Right ventricle myocardium inferior (tissue), 1 donor: Measurements from ENCODE around the gene TECR. TPM values are rescaled to one million over a fixed set of nuclear protein-coding genes. Genes with fewer than 3 reads are reported as not detected.
A peak's percentile ranks its signal among the peaks of the same experiment; 100 is the strongest.
"Not testable (repeated sequence)": the region's sequence is repeated elsewhere in the genome, so short reads cannot be mapped to it uniquely, and the experiment has no call there.

Experiments
- ATAC-seq: fragments of 200-7000 bp; cut with Tn5 transposase; one replicate; pipeline ENCODE4 v1.9.1; 2020; ENCODE audit warnings: mild to moderate bottlenecking, moderate library complexity
- DNase-seq: peaks from one replicate; pipeline ENCODE4 v3.0.0; 2021; ENCODE audit errors: missing footprints
- intact Hi-C: fragments of 100-400 bp; cut with DNase I; formaldehyde crosslinking; loops from one replicate; pipeline ENCODE4 v1.11.0; 2022
- total RNA-seq: library from RNA; stranded (reverse); fragmentation: NEBNext Ultra II Directional; extraction: Animal tissue kit (Norgen Biotek cat#: 25700); gene quantifications from one replicate; pipeline ENCODE4 v1.2.1, GENCODE V29; 2021
- donor health status: DM: no; HTN: yes; CAD: no; lungs with severe emphysema.

Gene TECR
- total RNA-seq, 1 donor from 2014 or later: 77.4 TPM

GRCh38 chr19:14570864-14571527 is 41.6 kb downstream of the TECR start:
- ATAC-seq: no peak
- intact Hi-C loops: loop anchor here (5.0 kb wide), 1 partner anchor 54 kb away; the partner anchor contains the start of gene DNAJB1
- DNase-seq: no peak

- intact Hi-C loops: loop anchor here (2.0 to 5.0 kb wide), 2 partner anchors 55 to 117 kb away; partner anchors contain the start of gene DNAJB1
Measured at GRCh38 chr19:14571695-14572490, 42.5 kb downstream of the TECR start, which contains the start of gene NDUFB7. TSS of gene NDUFB7 (minus strand) at chr19:14572066. CDS start at chr19:14572000, 66 bp downstream.

DNA sequence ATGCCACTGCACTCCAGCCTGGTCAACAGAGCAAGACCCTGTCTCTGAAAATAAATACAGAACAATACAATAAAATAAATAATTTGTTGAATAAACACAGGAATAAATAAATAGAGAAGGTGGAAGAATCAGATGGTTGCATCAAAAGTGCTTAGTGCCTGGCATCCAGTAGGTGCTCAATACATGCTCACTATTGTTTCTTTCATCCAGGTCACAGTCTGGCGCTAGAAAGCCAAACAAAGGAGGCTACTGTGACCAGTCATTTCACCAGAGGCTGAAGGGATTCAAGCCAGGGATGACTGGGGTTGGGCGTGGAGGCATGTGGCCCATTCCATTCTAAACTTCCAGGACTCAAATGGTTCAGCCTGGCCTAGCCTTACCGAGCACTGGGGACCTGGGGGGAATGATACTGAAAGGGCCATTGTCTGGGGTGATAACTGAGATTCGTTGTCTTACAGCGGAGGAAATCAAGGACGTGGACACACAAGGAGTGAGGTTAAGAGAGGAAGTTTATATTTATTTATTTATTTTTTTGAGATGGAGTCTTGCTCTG is 46.1 kb downstream of the TECR start:
- ATAC-seq (no peak), DNase-seq (no peak)
- intact Hi-C loops: loop anchor here (2.0 kb wide), 1 partner anchor 313 kb away; no protein-coding TSS in a partner anchor

More at GRCh38 chr19:14571695-14572490, 42.5 kb downstream of the TECR start, which contains the start of gene NDUFB7:
- ATAC-seq (peak; percentile 98), DNase-seq (peak; percentile 95)

DNA sequence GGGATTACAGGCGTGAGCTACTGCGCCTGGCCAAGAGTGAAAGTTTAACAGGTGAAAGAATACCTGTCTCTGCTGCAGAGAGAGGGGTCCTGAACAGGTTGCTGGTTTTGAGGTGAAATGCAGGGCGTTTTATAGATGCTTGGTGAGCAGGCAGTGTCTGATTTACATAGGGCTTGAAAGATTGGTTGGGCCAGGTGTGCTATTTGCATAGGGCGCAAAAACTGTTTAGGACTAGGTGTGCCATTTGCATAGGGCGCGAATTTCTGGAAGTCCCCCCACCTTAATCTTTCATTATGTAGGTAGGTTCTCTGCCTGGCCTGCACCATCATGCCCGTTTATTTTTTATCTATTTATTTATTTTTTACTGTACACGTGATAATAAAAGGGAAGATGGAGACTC is 47.0 kb downstream of the TECR start:
- no peak for DNase-seq
- intact Hi-C loops: no loop called here

GRCh38 chr19:14577264-14577663 is 47.9 kb downstream of the TECR start:
- DNase-seq (no peak), ATAC-seq (no peak)
- intact Hi-C loops: no loop called here

More for the DNA sequence above, 47.0 kb downstream of the TECR start:
- ATAC-seq: no peak

DNA sequence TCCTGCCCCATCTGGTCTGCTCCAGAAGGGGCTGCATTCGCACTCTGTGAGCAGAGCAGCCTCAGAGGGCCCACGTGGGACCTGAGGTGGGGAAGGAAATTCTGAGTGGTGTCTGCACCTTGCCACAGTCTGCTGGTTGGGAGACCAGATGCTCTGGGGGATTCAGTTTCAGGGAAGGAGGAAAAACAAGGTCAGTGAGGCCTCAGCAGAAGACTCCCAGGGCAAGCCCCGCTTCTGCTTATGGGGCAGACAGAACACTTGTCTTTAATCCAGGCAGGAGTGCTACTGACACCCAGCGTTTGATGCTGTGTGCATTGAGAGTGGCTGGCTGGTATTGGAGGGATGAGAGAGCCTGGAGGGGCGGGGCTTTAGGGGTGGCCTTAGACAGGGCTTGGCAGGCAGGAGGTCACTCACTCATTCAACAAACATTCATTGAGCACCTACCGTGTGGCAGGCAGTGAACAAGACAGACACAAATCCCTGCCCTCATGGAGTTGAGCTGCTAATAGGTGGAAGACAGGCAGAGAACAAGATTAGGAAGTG is 48.6 kb downstream of the TECR start:
- ATAC-seq: no peak
- no peak for DNase-seq
- intact Hi-C loops: no loop called here

DNA sequence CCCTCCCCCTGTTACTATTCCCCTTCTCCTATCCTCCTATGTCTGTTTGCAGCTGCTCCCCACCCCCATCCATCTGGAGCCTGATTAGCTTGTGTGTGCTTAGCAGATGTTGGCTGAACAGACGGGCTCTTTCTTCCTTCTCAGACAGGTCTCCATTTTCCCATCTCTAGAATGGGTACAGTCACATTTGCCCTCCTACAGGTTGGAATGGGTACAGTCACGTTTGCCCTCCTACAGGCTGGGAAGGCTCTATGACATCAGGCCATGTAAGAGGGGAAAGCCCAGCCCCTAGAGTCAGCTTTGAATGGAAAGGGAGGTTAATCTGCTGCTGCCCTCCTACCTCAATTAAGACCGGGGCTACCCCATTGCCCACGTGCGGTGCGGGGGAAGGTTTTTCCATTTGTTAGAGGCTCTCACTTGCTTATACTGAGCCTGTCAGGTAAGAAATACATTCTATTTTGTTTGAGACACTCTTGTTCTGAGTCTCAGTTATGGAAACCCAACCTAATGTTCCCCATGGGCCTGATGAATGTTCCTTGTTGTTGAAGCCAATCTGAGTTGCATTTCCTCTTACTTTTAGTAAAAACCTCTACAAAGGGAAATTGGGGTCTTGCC is 51.3 kb downstream of the TECR start:
- ATAC-seq (no peak), DNase-seq (no peak)
- intact Hi-C loops: no loop called here

DNA sequence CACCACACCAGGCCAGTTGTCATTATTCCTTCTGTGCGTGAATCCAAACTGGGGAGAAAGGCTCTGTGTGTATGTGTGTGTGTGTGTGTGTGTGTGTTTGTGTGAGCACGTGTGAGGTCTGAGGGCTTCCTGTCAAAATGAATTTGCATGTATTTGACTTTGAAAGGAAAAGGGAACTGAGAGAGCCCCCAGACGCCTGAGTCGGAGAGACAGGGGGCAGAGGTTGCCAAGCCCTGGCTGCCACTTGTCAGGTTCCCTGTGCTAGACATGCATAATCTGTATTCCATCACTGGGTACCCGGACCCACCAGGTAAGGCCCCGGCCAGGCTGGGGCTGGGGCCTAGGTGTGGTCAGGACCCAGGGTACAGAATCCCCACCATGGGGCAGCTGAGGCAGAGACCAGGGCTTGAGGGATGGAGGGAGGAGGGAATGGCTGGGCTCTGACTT is 53.5 kb downstream of the TECR start, which contains the start of gene CLEC17A:
Gene CLEC17A (plus strand): TSS at position 191 of the 447 bp plus-strand sequence. CDS start 77 bp downstream, at position 268.
- intact Hi-C loops: no loop called here
- DNase-seq (no peak), ATAC-seq (no peak)

- ATAC-seq, intact Hi-C loops, DNase-seq: not testable (repeated sequence)
Measured at GRCh38 chr19:14584372-14584771, 55.0 kb downstream of the TECR start.

GRCh38 chr19:14585187-14585586 is 55.8 kb downstream of the TECR start:
- intact Hi-C loops, DNase-seq, ATAC-seq: not testable (repeated sequence)

DNA sequence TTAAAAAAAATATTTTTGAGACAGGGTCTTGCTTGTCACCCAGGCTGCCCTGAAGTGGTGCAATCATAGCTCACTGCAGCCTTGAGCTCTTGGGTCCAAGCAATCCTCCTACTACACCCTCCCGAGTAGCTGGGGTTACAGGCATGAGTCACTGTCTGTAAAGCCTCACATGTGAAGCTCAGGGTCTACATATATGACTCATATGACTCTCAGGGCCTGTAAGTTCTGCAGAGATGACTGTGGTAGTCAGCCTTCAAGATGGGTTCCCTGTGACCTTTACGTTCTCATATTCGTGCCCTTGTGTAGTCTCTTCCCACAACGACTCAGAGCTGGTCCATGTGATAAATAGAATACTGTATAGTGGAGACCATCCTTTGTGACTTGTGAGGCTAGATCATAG is 60.0 kb downstream of the TECR start:
- intact Hi-C loops, DNase-seq, ATAC-seq: not testable (repeated sequence)

GRCh38 chr19:14595558-14595957 is 66.2 kb downstream of the TECR start:
- no peak for ATAC-seq
- intact Hi-C loops: no loop called here
- DNase-seq: no peak

- DNase-seq: no peak
- intact Hi-C loops: no loop called here
Measured at GRCh38 chr19:14599548-14600147, 70.3 kb downstream of the TECR start.

DNA sequence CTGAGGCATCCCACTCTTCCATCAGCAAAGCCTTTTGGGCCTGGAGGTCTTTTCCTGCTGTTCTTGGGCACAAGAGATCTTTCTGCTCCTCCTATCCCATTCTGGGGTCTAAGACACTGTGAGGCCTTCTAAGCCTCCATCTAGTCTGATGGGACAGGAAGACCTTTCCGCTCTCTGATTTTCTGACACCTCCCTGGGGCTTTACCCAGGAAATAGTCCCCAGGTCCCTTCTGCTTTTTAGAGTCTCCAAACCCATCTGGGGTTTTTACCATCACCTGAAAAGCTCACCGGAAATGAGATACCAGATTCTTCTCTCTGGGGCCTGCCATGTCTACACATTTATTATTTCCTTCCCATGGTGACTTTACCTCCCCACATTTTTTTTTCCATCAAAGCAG is 74.6 kb downstream of the TECR start:
- intact Hi-C loops: no loop called here
- ATAC-seq (no peak), DNase-seq (no peak)

More at GRCh38 chr19:14599548-14600147, 70.3 kb downstream of the TECR start:
- no peak for ATAC-seq

DNA sequence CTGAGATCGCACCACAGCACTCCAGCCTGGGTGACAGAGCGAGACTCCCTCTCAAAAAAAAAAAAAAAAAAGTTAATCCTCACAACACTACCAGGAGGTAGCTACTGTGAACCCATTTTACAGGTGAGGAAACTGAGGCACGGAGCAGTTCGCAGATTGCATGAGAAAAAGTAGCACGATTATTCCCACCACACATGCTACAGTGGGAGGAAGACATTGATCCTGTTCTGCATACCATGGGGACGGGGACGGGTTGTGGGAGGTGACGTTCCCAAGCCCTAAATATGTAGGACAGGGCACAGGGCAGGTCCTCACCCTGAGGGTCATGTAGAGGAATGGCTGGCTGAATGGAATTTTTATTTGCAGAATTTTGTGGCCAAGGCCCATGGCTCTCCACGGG is 77.2 kb downstream of the TECR start:
- ATAC-seq (no peak), DNase-seq (no peak)
- intact Hi-C loops: no loop called here

DNA sequence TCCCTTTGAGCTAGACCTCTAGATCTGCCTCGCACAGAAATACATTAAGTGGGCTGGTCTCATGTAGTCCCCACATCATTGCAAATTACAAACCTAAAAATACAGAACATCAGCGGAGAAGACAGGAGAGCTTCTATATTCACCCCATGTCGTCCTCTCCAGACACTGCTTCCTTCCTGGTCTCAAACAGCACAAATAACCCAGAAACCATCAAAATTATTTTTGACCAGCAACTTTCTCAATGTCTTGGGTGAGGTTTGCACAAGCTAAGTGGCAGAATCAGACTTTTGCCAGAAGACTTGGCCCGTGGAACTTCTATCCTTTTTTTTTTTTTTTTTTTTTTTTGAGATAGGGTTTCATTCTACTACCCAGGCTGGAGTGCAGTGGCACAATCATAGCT is 81.7 kb downstream of the TECR start:
- DNase-seq: no peak
- intact Hi-C loops: no loop called here
- no peak for ATAC-seq

DNA sequence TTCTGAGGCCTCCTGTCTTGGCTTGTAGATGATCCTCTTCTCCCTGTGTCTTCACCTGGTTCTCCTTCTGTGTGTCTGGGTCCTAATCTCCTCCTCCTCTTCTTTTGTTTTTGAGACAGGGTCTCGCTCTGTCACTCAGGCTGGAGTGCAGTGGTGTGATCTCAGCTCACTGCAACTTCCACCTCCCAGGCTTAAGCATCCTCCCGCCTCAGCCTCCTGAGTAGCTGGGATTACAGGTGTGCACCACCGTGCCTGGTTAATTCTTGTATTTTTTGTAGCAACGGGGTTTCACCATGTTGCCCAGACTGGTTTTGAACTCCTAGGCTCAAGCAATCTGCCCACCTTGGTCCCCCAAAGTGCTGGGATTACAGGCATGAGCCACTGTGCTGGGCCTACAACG is 82.8 kb downstream of the TECR start:
- ATAC-seq, DNase-seq, intact Hi-C loops: not testable (repeated sequence)

DNA sequence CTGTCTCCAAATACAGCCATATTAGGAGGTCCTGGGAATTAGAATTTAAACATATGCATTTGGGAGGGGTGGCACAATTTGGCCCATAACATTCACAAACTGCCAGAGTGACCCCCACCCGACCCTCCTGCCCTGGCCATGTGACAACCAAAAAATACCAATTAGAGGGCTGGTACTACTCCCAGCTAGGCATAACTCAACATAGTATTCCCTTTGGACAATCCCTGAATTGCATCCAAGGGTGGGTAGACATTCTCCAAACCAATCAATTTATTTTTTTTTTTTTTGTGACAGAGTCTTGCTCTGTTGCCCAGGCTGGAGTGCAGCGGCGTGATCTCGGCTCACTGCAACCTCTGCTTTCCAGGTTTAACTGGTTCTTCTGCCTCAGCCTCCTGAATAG is 83.3 kb downstream of the TECR start:
- intact Hi-C loops: no loop called here
- no peak for DNase-seq
- no peak for ATAC-seq
